DOHH2 (cell line): ENCODE results near the gene TES.

Experiments used
- CTCF ChIP-seq: fragments of 200-600 bp; sonication (generic); IDR thresholded peaks from one replicate; pipeline ENCODE4 v1.5.1; 2014; ENCODE audit warnings: antibody characterized with exemption, mild to moderate bottlenecking, low read depth, low read length; ENCODE audit not compliant: poor library complexity, severe bottlenecking
- EZH2phosphoT487 ChIP-seq: fragments of 200-600 bp; sonication (generic); IDR thresholded peaks from 2 replicates; pipeline ENCODE4 v1.6.1; 2017; ENCODE audit warnings: borderline replicate concordance, mild to moderate bottlenecking, antibody characterized with exemption, low read length, moderate library complexity, mixed read lengths

- no peak for TF ChIP-seq CTCF
- TF ChIP-seq EZH2phosphoT487 = no peak
Measured at GRCh38 chr7:116246357-116246756, 36.0 kb downstream of the TES start.
